GM19455 (cell line): Measurements from ENCODE around the gene GNPAT.

Source experiments
- ATAC-seq: cut with Tn5 transposase; IDR thresholded peaks from one replicate; pipeline ENCODE4 v1.9.1; 2021; ENCODE audit not compliant: unreplicated experiment

The GNPAT gene

DNA sequence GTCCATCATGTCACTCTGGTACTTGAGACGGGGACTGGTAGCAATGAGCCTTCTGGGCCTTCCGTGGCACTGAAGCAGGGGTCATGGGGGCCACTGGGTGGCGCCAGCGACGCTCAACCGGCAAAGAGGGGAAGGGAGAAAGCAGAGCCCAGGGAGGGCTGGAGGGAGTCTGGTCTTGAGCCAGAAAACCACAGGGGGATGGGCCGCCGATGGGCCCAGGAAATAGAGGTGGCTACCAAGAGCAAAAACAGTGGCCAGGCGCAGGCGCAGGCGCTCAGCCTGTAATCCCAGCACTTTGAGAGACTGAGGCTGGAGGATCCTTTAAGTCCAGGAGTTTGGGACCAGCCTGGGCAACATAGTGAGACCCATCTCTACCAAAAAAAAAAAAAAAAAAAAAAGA lies 74.9 kb downstream of the GNPAT start:
- ATAC-seq = peak; percentile 85

DNA sequence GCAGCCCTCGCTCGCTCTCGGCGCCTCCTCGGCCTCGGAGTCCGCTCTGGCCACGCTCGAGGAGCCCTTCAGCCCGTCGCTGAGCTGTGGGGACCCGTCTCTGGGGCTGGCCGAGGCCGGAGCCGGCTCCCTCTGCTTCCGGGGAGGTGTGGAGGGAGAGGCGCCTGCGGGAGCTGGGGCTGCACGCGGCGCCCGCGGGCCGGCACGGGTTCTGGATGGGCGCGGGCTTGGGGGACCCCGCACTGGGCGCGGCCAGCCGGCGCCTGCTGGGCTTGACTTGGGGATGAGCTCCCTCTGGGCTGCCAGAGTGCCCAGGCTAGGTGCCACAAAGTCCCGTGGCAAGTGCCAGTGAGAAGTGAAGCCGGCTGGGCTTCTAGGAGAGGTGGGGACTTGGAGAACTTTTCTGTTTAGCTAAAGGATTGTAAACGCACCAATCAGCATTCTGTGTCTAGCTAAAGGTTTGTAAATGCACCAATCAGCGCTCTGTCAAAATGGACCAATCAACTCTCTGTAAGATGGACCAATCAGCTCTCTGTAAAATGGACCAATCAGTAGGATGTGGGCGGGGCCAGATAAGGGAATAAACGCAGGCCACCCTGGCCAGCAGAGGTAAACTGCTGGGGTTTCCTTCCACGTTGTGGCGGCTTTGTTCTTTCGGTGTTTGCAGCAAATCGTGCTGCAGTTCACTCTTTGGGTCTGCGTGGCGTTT lies 76.4 kb downstream of the GNPAT start:
- no peak for ATAC-seq

- ATAC-seq = no peak
Measured at GRCh38 chr1:231318015-231318355, 77.0 kb downstream of the GNPAT start.

DNA sequence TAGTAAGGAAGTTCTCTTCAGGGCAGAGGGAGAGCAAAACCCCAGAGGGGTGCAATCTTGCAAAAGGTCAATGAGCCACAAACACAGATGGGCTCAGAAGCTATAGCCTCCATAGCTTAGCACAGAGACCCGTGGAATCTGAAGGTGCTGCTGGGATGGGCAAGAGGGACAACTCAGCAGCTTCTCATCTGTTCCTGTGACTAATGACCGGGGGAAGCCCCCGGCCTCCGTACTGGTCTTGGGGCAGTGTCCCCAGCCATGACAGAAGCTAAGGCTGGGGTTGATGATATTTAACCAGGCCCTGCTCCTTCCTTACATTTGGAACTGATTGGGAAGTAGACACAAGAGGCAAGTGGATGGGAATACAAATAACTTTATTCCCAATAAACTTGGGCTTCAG lies 77.6 kb downstream of the GNPAT start:
- ATAC-seq = no peak

DNA sequence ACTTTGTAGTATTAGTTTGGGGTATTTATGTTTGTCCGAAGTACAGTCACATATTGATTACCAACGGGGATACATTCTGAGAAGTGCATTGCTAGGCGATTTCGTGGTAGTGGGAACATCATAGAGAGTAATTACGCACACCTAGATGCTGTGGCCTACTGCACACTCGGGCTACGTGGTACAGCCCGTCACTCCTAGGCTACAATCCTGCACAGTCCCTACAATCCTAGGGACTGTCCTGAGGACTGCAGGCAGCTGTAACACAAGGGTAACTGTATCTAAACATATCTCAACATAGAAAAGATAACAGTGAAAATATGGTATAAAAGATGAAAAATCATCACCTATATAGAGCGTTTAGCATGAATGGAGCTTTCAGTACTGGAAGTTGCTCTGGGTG lies 78.1 kb downstream of the GNPAT start:
- no peak for ATAC-seq

DNA sequence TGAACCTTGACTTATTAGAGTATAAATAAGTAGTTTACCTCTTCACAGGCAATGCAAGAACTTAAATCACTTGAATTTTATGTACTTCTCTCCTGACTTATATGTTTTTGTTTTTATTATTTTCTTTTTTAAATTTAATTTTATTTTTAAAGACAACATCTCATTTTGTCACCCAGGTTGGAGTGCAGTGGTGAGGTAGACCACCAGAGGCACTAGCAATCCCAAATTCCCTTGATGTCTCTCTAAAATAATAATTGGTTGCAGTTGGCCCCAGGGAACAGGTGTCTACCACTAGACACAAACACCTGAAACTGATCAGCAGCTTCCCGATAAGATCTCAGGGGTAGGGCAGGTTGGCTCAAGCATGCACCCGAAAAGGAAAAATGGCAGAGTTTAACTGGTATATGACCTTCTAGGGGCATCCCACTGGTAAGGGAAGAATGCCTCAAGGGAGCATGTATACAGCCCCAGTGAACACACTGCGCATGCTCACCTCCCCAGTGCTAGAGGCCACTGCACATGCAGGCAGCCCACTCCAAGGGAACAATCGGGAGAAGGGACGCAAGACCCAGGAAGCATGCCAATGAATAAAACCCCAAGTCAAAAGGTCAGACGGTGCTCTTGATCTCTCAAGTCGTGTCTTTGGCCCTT lies 82.0 kb downstream of the GNPAT start:
- ATAC-seq = no peak

- ATAC-seq = no peak
Measured at GRCh38 chr1:231324660-231325059, 83.6 kb downstream of the GNPAT start.

GRCh38 chr1:231326248-231326647 lies 85.2 kb downstream of the GNPAT start:
- no peak for ATAC-seq
